Spleen (tissue), 7 donors: ENCODE measurements around the gene LAMA5.

ENCODE experiments used
- CTCF ChIP-seq, 11 experiments: fragments of 200-600 bp in 7 of 11; fragments of 450-650 bp in 4 of 11; sonication (generic) in 4 of 11; IDR thresholded peaks in 8 of 11; conservative IDR thresholded peaks in 3 of 11; 1 replicate in 7 of 11; 2 replicates in 4 of 11; pipeline versions ENCODE4 v1.4.0 to v1.8.0; 2016 to 2021; ENCODE audit warnings: antibody characterized with exemption in 11 of 11, inconsistent platforms in 4 of 11, mild to moderate bottlenecking in 1 of 11
- POLR2AphosphoS5 ChIP-seq, 3 donors: sonication (generic); formaldehyde crosslinking; IDR thresholded peaks; one replicate each; pipeline ENCODE4 v1.5.1; 2017; ENCODE audit warnings: antibody characterized with exemption in 3 of 3
- donor health status: DM: no; HTN: no; CAD: no; lungs with moderate emphysema.
- donor health status: DM: no; HTN: no; CAD: no.
- donor health status: DM: no; HTN: no; CAD: no.

- TF ChIP-seq CTCF (IDR thresholded peaks at IDR 0.05 in 8 of 11, conservative IDR thresholded peaks at IDR 0.05 in 3 of 11) (no peak), POLR2AphosphoS5 (IDR thresholded peaks at IDR 0.05) (no peak)
Measured at GRCh38 chr20:62377615-62378178, 10.6 kb upstream of the LAMA5 start.
